ENCODE results near the gene ZBTB21. TPM values are rescaled to one million over a fixed set of nuclear protein-coding genes. Genes with fewer than 3 reads are reported as not detected.
A peak's percentile ranks its signal among the peaks of the same experiment; 100 is the strongest.

Gene ZBTB21
- total RNA-seq, 2 donors from 2014 or later, result 17.3 to 23.1 TPM

GRCh38 chr21:42016364-42016985 is 6.3 kb upstream of the ZBTB21 start:
- H3K4me1 Mint-ChIP-seq, result peaks cover 2% of the 10 kb centered on the region
- no peak overlapping the region for H3K4me3 ChIP-seq (ENCODE audit: low read length)
- no peaks in the 10 kb centered on the region for H3K36me3 Mint-ChIP-seq (ENCODE audit: low read depth)
- peaks cover 18% of the 10 kb centered on the region for H3K27me3 Mint-ChIP-seq (ENCODE audit: insufficient read depth)
- no peak overlapping the region for H3K27ac Mint-ChIP-seq
- peaks cover 8% of the 10 kb centered on the region for H3K9me3 Mint-ChIP-seq
- peaks cover 8% of the 10 kb centered on the region for H3K9me3 ChIP-seq (ENCODE audit: control insufficient read depth, low read length)
- TF ChIP-seq CTCF (conservative IDR thresholded peaks at IDR 0.05), result no peak
- H3K27ac ChIP-seq (ENCODE audit: low read depth, low read length), result no peak overlapping the region
- 88 to 90% methylated on average over 12 to 18 of the region's 19 CpGs for WGBS, 2 experiments (ENCODE audit: insufficient coverage in 1 of 2, insufficient read length in 1 of 2)
- no peaks in the 10 kb centered on the region for H3K4me1 ChIP-seq (ENCODE audit: control insufficient read depth, insufficient read depth, low read length)
- DNase-seq, result peak; percentile 52
- no peak overlapping the region for H3K4me3 Mint-ChIP-seq
- H3K9ac ChIP-seq (ENCODE audit: extremely low read depth, low read length, poor library complexity, severe bottlenecking), result no peak overlapping the region
- no peaks in the 10 kb centered on the region for H3K36me3 ChIP-seq (ENCODE audit: control insufficient read depth, insufficient read depth, low read length)
- H3K27me3 ChIP-seq (ENCODE audit: control insufficient read depth, insufficient read depth, low read length, poor library complexity, severe bottlenecking), result peaks cover 3% of the 10 kb centered on the region

GRCh38 chr21:42013931-42014330 is 3.8 kb upstream of the ZBTB21 start:
- DNase-seq, result no peak
- 83 to 95% methylated on average over 1 to 7 of the region's 7 CpGs for WGBS, 2 experiments (ENCODE audit: insufficient coverage in 1 of 2, insufficient read length in 1 of 2)
- peaks cover 6% of the 10 kb centered on the region for H3K27me3 ChIP-seq (ENCODE audit: control insufficient read depth, insufficient read depth, low read length, poor library complexity, severe bottlenecking)
- Mint-ChIP-seq H3K4me1 (peaks cover 1% of the 10 kb centered on the region), H3K4me3 (no peak overlapping the region), H3K36me3 (ENCODE audit: low read depth) (no peaks in the 10 kb centered on the region), H3K27me3 (ENCODE audit: insufficient read depth) (peaks cover 18% of the 10 kb centered on the region), H3K27ac (no peak overlapping the region), H3K9me3 (peaks cover 8% of the 10 kb centered on the region)
- H3K9ac ChIP-seq (ENCODE audit: extremely low read depth, low read length, poor library complexity, severe bottlenecking), result no peak overlapping the region
- no peaks in the 10 kb centered on the region for H3K4me1 ChIP-seq (ENCODE audit: control insufficient read depth, insufficient read depth, low read length)
- TF ChIP-seq CTCF (conservative IDR thresholded peaks at IDR 0.05), result no peak
- no peaks in the 10 kb centered on the region for H3K36me3 ChIP-seq (ENCODE audit: control insufficient read depth, insufficient read depth, low read length)
- peaks cover 8% of the 10 kb centered on the region for H3K9me3 ChIP-seq (ENCODE audit: control insufficient read depth, low read length)
- H3K27ac ChIP-seq (ENCODE audit: low read depth, low read length), result no peak overlapping the region
- H3K4me3 ChIP-seq (ENCODE audit: low read length), result no peak overlapping the region

- no peak overlapping the region for H3K4me3 ChIP-seq (ENCODE audit: low read length)
- H3K27ac ChIP-seq (ENCODE audit: low read depth, low read length), result no peak overlapping the region
- peaks cover 6% of the 10 kb centered on the region for H3K27me3 ChIP-seq (ENCODE audit: control insufficient read depth, insufficient read depth, low read length, poor library complexity, severe bottlenecking)
- 84 to 97% methylated on average over 3 to 4 of the region's 4 CpGs for WGBS, 2 experiments (ENCODE audit: insufficient coverage in 1 of 2, insufficient read length in 1 of 2)
- no peak overlapping the region for H3K9ac ChIP-seq (ENCODE audit: extremely low read depth, low read length, poor library complexity, severe bottlenecking)
- Mint-ChIP-seq H3K27ac (no peak overlapping the region), H3K4me3 (no peak overlapping the region), H3K36me3 (ENCODE audit: low read depth) (no peaks in the 10 kb centered on the region), H3K4me1 (peaks cover 2% of the 10 kb centered on the region), H3K27me3 (ENCODE audit: insufficient read depth) (peaks cover 18% of the 10 kb centered on the region), H3K9me3 (peaks cover 8% of the 10 kb centered on the region)
- no peaks in the 10 kb centered on the region for H3K36me3 ChIP-seq (ENCODE audit: control insufficient read depth, insufficient read depth, low read length)
- peaks cover 8% of the 10 kb centered on the region for H3K9me3 ChIP-seq (ENCODE audit: control insufficient read depth, low read length)
- TF ChIP-seq CTCF (conservative IDR thresholded peaks at IDR 0.05), result no peak
- DNase-seq, result no peak
- H3K4me1 ChIP-seq (ENCODE audit: control insufficient read depth, insufficient read depth, low read length), result no peaks in the 10 kb centered on the region
Measured at GRCh38 chr21:42013376-42013775, 3.2 kb upstream of the ZBTB21 start.

Data from endodermal cell (in vitro differentiated cells).